ENCODE measurements around the gene TRPV4. TPM values are rescaled to one million over a fixed set of nuclear protein-coding genes. Genes with fewer than 3 reads are reported as not detected.
A peak's percentile ranks its signal among the peaks of the same experiment; 100 is the strongest.

Gene TRPV4
- total and polyA plus RNA-seq, 9 of the 15 experiments (the other 6 are each of a cell fraction or from before 2014, with no cell fraction given), result 0.13 TPM; not detected in 8

GRCh38 chr12:109757671-109758265 is 75.4 kb downstream of the TRPV4 start:
- FAIRE-seq (no peak), ATAC-seq (no peak), DNase-seq (ENCODE audit: extremely low read depth in 1 of 4, low spot score in 3 of 4) (no peak)
- Histone ChIP-seq H3K4me2 (ENCODE audit: insufficient read depth, low read length) (no peak overlapping the region), H2AFZ (ENCODE audit: low read depth, low read length) (no peak overlapping the region), H3K9me1 (ENCODE audit: control insufficient read depth, insufficient read depth, low read length) (no peaks in the 10 kb centered on the region), H3K27ac (ENCODE audit: extremely low read depth, low read depth, low read length) (no peak overlapping the region), H3K9me3 (replicated peaks; ENCODE audit: control insufficient read depth, insufficient read depth, low read depth, low read length) (peaks cover 3% of the 10 kb centered on the region; the same call in 1 of the 2 replicates), H3K79me2 (ENCODE audit: control insufficient read depth, insufficient read depth, low read length) (no peaks in the 10 kb centered on the region), H3K4me1 (replicated peaks in 1 of 2; ENCODE audit: control insufficient read depth in 2 of 2, insufficient read depth in 2 of 2, low read length in 2 of 2) (no peaks in the 10 kb centered on the region; a peak in 1 of 5 replicates), H3K4me3 (no peak overlapping the region), H3K27me3 (ENCODE audit: control insufficient read depth in 2 of 2, insufficient read depth in 2 of 2, low read length in 2 of 2) (peaks cover 12 to 37% of the 10 kb centered on the region in 2 experiments; a peak in 3 of 5 replicates), H4K20me1 (replicated peaks; ENCODE audit: control insufficient read depth, insufficient read depth, low read length) (no peaks in the 10 kb centered on the region; the same call in 1 of the 2 replicates), H3K36me3 (ENCODE audit: control insufficient read depth, insufficient read depth, low read length) (no peaks in the 10 kb centered on the region), H3K9ac (ENCODE audit: insufficient read depth in 1 of 2, low read depth in 2 of 2, low read length in 2 of 2) (no peak overlapping the region)
- TF ChIP-seq POLR3A (IDR thresholded peaks at IDR 0.05; ENCODE audit: borderline replicate concordance, extremely low read depth, insufficient read depth, insufficient read length), result no peak
- TF ChIP-seq IRF2 (CRISPR knock-in tag; IDR thresholded peaks at IDR 0.05), result no peak
- TF ChIP-seq CXXC5 (CRISPR knock-in tag; IDR thresholded peaks at IDR 0.05), result no peak
- no peak for TF ChIP-seq GTF2B (IDR thresholded peaks at IDR 0.05; ENCODE audit: extremely low read depth, insufficient read length)
- POLR2A ChIA-PET, result no interaction called here
- intact Hi-C loops (cut with micrococcal nuclease) (no loop called here), in situ Hi-C loops (cut with MboI) (no loop called here)
- WGBS (ENCODE audit: insufficient coverage, low coverage, missing lambda C conversion rate), result 0% methylated on average over 10 of the region's 11 CpGs
- CTCF ChIA-PET (ENCODE audit: low intra/inter-chr PET ratio), result no interaction called here
- BruUV-seq (replicated peaks), result no TSS peak

DNA sequence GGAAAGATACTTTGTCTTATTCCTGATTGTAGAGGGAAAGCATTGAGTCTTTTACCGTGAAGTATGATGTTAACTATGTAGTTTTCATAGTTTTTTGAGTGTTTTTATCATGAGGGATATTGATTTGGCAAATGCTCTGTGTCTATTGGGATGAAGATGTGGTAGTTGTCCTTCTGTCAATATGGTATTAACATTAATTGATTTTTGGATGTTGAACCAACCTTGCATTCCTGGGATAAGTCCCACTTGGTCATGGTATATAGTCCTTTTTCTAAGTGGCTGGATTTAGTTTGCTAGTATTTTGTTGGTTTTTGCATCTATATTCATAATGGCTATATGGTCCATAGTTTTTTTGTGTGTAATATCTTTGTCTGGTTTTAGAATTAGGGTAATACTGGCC is 76.7 kb downstream of the TRPV4 start:
- no peak for ATAC-seq

More for the DNA sequence above, 76.7 kb downstream of the TRPV4 start:
- Histone ChIP-seq H3K79me2 (ENCODE audit: control insufficient read depth, insufficient read depth, low read length) (no peaks in the 10 kb centered on the region), H3K9ac (ENCODE audit: insufficient read depth in 1 of 2, low read depth in 2 of 2, low read length in 2 of 2) (no peak overlapping the region), H3K36me3 (ENCODE audit: control insufficient read depth, insufficient read depth, low read length) (no peaks in the 10 kb centered on the region), H3K27ac (ENCODE audit: extremely low read depth, low read depth, low read length) (no peak overlapping the region), H3K9me3 (replicated peaks; ENCODE audit: control insufficient read depth, insufficient read depth, low read depth, low read length) (peaks cover 3% of the 10 kb centered on the region; the same call in 1 of the 2 replicates), H4K20me1 (replicated peaks; ENCODE audit: control insufficient read depth, insufficient read depth, low read length) (no peaks in the 10 kb centered on the region; the same call in 1 of the 2 replicates), H3K4me2 (ENCODE audit: insufficient read depth, low read length) (no peak overlapping the region), H2AFZ (ENCODE audit: low read depth, low read length) (no peak overlapping the region), H3K27me3 (ENCODE audit: control insufficient read depth in 2 of 2, insufficient read depth in 2 of 2, low read length in 2 of 2) (peaks cover 12 to 41% of the 10 kb centered on the region in 2 experiments; a peak in 3 of 5 replicates), H3K4me1 (replicated peaks in 1 of 2; ENCODE audit: control insufficient read depth in 2 of 2, insufficient read depth in 2 of 2, low read length in 2 of 2) (no peaks in the 10 kb centered on the region; a peak in 1 of 5 replicates), H3K4me3 (no peak overlapping the region), H3K9me1 (ENCODE audit: control insufficient read depth, insufficient read depth, low read length) (no peaks in the 10 kb centered on the region)
- WGBS (ENCODE audit: insufficient coverage, low coverage, missing lambda C conversion rate), result 0% methylated on average over 1 of the region's 1 CpG
- CTCF ChIA-PET (ENCODE audit: low intra/inter-chr PET ratio), result no interaction called here
- intact Hi-C loops (cut with micrococcal nuclease), result no loop called here
- in situ Hi-C loops (cut with MboI), result no loop called here
- FAIRE-seq (no peak), DNase-seq (ENCODE audit: extremely low read depth in 1 of 4, low spot score in 3 of 4) (no peak)
- no peak for TF ChIP-seq MEIS2 (IDR thresholded peaks at IDR 0.05; ENCODE audit: partially characterized antibody)
- TF ChIP-seq, protein P1, sequence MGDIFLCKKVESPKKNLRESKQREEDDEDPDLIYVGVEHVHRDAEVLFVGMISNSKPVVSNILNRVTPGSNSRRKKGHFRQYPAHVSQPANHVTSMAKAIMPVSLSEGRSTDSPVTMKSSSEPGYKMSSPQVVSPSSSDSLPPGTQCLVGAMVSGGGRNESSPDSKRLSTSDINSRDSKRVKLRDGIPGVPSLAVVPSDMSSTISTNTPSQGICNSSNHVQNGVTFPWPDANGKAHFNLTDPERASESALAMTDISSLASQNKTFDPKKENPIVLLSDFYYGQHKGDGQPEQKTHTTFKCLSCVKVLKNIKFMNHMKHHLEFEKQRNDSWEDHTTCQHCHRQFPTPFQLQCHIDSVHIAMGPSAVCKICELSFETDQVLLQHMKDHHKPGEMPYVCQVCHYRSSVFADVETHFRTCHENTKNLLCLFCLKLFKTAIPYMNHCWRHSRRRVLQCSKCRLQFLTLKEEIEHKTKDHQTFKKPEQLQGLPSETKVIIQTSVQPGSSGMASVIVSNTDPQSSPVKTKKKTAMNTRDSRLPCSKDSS (IDR thresholded peaks at IDR 0.05; ENCODE audit: low read depth, partially characterized antibody), result peak; percentile 15
- TF ChIP-seq ZNF324 (CRISPR knock-in tag; IDR thresholded peaks at IDR 0.05), result peak; percentile 89
- POLR2A ChIA-PET, result no interaction called here
- no TSS peak for BruUV-seq (replicated peaks)
